HEK293 (cell line): ENCODE measurements around the gene RNF111.

ENCODE experiments used
- CTCF ChIA-PET: fragments of 350-600 bp; formaldehyde crosslinking; extraction: SDS; loops from one replicate; lab custom pipeline; 2021; ENCODE audit warnings: antibody characterized with exemption; lab: Yijun Ruan, JAX
- POLR2A ChIA-PET: fragments of 300-600 bp; formaldehyde crosslinking; extraction: SDS; loops from one replicate; lab custom pipeline; 2020; ENCODE audit warnings: antibody characterized with exemption, inconsistent platforms; lab: Yijun Ruan, JAX
- H3K27ac ChIP-seq: fragments of 200-500 bp; sonication (Bioruptor generic); 2 replicates; pipeline ENCODE4 v1.5.1; 2014; ENCODE audit warnings: low read depth, low read length, control low read depth, inconsistent platforms; ENCODE audit errors: extremely low read depth
- H3K36me3 ChIP-seq, 2 experiments: fragments of 200-500 bp in 1 of 2; sonication (Bioruptor generic) in 1 of 2; 1 replicate in 1 of 2; 2 replicates in 1 of 2; pipeline ENCODE4 v1.5.1; 2014 to 2017; ENCODE audit warnings: inconsistent platforms in 2 of 2, low read length in 2 of 2; ENCODE audit not compliant: control insufficient read depth in 2 of 2, insufficient read depth in 1 of 2
- H3K4me1 ChIP-seq: fragments of 200-500 bp; sonication (Bioruptor generic); 2 replicates; pipeline ENCODE4 v1.5.1; 2014; ENCODE audit warnings: mild to moderate bottlenecking, low read length, inconsistent platforms; ENCODE audit not compliant: control insufficient read depth, insufficient read depth
- H3K4me3 ChIP-seq: 2 replicates; pipeline ENCODE4 v1.5.1; 2011; ENCODE audit warnings: low read depth, mild to moderate bottlenecking, control low read depth, low read length, moderate library complexity
- H3K9me3 ChIP-seq: fragments of 200-500 bp; sonication (Bioruptor generic); 2 replicates; pipeline ENCODE4 v1.5.1; 2014; ENCODE audit warnings: low read depth, low read length, inconsistent platforms; ENCODE audit not compliant: control insufficient read depth, insufficient read depth
- FEZF1 ChIP-seq: fragments of 450-650 bp; formaldehyde crosslinking; IDR thresholded peaks from 2 replicates; pipeline ENCODE4 v1.5.1; 2016; ENCODE audit warnings: missing biosample characterization, missing genetic modification characterization
- GFI1B ChIP-seq: fragments of 450-650 bp; formaldehyde crosslinking; IDR thresholded peaks from 2 replicates; pipeline ENCODE4 v1.5.1; 2016; ENCODE audit warnings: missing biosample characterization, missing genetic modification characterization
- OVOL3 ChIP-seq: fragments of 450-650 bp; formaldehyde crosslinking; IDR thresholded peaks from 2 replicates; pipeline ENCODE4 v1.5.1; 2016; ENCODE audit warnings: missing biosample characterization, missing genetic modification characterization
- RBAK ChIP-seq: fragments of 450-650 bp; formaldehyde crosslinking; IDR thresholded peaks from 2 replicates; pipeline ENCODE4 v1.5.1; 2016; ENCODE audit warnings: missing biosample characterization, missing genetic modification characterization
- ZFP69B ChIP-seq: fragments of 450-650 bp; formaldehyde crosslinking; IDR thresholded peaks from 2 replicates; pipeline ENCODE4 v1.5.1; 2016; ENCODE audit warnings: missing biosample characterization, missing genetic modification characterization
- ZIC2 ChIP-seq: fragments of 450-650 bp; formaldehyde crosslinking; IDR thresholded peaks from 2 replicates; pipeline ENCODE4 v1.5.1; 2016; ENCODE audit warnings: missing biosample characterization, missing genetic modification characterization
- ZNF112 ChIP-seq: fragments of 450-650 bp; formaldehyde crosslinking; IDR thresholded peaks from 2 replicates; pipeline ENCODE4 v1.5.0; 2017; ENCODE audit warnings: missing biosample characterization, missing genetic modification characterization
- ZNF132 ChIP-seq: fragments of 450-650 bp; formaldehyde crosslinking; IDR thresholded peaks from 2 replicates; pipeline ENCODE4 v1.5.1; 2017; ENCODE audit warnings: missing biosample characterization, missing genetic modification characterization, borderline replicate concordance
- ZNF16 ChIP-seq: fragments of 450-650 bp; formaldehyde crosslinking; IDR thresholded peaks from 2 replicates; pipeline ENCODE4 v1.5.1; 2016; ENCODE audit warnings: low read depth, missing biosample characterization, missing genetic modification characterization
- ZNF174 ChIP-seq: fragments of 450-650 bp; formaldehyde crosslinking; IDR thresholded peaks from 2 replicates; pipeline ENCODE4 v1.5.0; 2017; ENCODE audit warnings: missing biosample characterization, mild to moderate bottlenecking, missing genetic modification characterization
- ZNF2 ChIP-seq: fragments of 450-650 bp; formaldehyde crosslinking; IDR thresholded peaks from 2 replicates; pipeline ENCODE4 v1.5.1; 2016; ENCODE audit warnings: missing biosample characterization, missing genetic modification characterization
- ZNF223 ChIP-seq: fragments of 450-650 bp; formaldehyde crosslinking; IDR thresholded peaks from 2 replicates; pipeline ENCODE4 v1.5.1; 2016; ENCODE audit warnings: missing biosample characterization, missing genetic modification characterization
- ZNF311 ChIP-seq: fragments of 450-650 bp; formaldehyde crosslinking; IDR thresholded peaks from 2 replicates; pipeline ENCODE4 v1.5.1; 2017; ENCODE audit warnings: missing biosample characterization, missing genetic modification characterization, borderline replicate concordance
- ZNF341 ChIP-seq: fragments of 450-650 bp; formaldehyde crosslinking; IDR thresholded peaks from 2 replicates; pipeline ENCODE4; 2016; ENCODE audit warnings: low read depth, missing biosample characterization, missing genetic modification characterization
- ZNF510 ChIP-seq: fragments of 450-650 bp; formaldehyde crosslinking; IDR thresholded peaks from 2 replicates; pipeline ENCODE4 v1.5.1; 2018; ENCODE audit warnings: mild to moderate bottlenecking, missing genetic modification characterization, missing biosample characterization; ENCODE audit not compliant: insufficient replicate concordance
- ZNF621 ChIP-seq: fragments of 450-650 bp; formaldehyde crosslinking; IDR thresholded peaks from 2 replicates; pipeline ENCODE4 v1.5.1; 2017; ENCODE audit warnings: missing biosample characterization, missing genetic modification characterization
- ZNF677 ChIP-seq: fragments of 450-650 bp; IDR thresholded peaks from 2 replicates; pipeline ENCODE4 v1.5.0; 2018; ENCODE audit warnings: missing biosample characterization, mild to moderate bottlenecking, missing genetic modification characterization, moderate library complexity
- ZNF701 ChIP-seq: fragments of 450-650 bp; formaldehyde crosslinking; IDR thresholded peaks from 2 replicates; pipeline ENCODE4 v1.5.1; 2016; ENCODE audit warnings: missing biosample characterization, missing genetic modification characterization
- ZNF785 ChIP-seq: fragments of 450-650 bp; formaldehyde crosslinking; IDR thresholded peaks from 2 replicates; pipeline ENCODE4 v1.5.1; 2016; ENCODE audit warnings: missing biosample characterization, missing genetic modification characterization
- TF ChIP-seq, protein P1 (sequence below): fragments of 450-650 bp; formaldehyde crosslinking; IDR thresholded peaks from 2 replicates; pipeline ENCODE4 v1.5.1; 2016; ENCODE audit warnings: missing biosample characterization, missing genetic modification characterization
- TF ChIP-seq, protein P2 (sequence below): fragments of 450-650 bp; formaldehyde crosslinking; IDR thresholded peaks from 2 replicates; pipeline ENCODE4 v1.5.1; 2017; ENCODE audit warnings: missing biosample characterization, missing genetic modification characterization
- TF ChIP-seq, protein P3 (sequence below): fragments of 450-650 bp; formaldehyde crosslinking; IDR thresholded peaks from 2 replicates; pipeline ENCODE4 v1.5.1; 2016; ENCODE audit warnings: missing biosample characterization, missing genetic modification characterization
- TF ChIP-seq, protein P4 (sequence below): fragments of 450-650 bp; formaldehyde crosslinking; IDR thresholded peaks from 2 replicates; pipeline ENCODE4 v1.5.1; 2016; ENCODE audit warnings: missing biosample characterization, missing genetic modification characterization

Gene RNF111

DNA sequence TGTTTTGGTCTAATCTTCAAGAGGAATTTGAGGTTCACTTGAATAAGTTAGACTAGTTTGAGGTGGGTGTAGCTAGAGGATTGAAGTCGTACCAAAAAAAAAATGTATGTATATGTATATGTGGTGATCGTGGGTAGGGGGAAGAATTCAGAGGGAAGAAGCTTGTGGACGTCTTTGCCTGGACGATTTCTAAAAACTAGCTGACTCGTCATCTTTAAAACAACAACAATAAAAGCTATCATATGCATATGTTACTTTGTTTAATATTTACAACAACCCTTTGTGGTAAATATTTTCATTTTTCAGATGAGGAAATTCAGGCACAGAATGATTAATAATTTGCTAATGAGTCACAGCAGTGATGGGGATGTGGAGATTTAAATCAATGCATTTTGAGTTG, 18.1 kb downstream of the RNF111 start (continued):
- TF ChIP-seq ZNF785 (tag by site-specific recombination): no peak
- no peak for TF ChIP-seq ZNF174 (tag by site-specific recombination)

DNA sequence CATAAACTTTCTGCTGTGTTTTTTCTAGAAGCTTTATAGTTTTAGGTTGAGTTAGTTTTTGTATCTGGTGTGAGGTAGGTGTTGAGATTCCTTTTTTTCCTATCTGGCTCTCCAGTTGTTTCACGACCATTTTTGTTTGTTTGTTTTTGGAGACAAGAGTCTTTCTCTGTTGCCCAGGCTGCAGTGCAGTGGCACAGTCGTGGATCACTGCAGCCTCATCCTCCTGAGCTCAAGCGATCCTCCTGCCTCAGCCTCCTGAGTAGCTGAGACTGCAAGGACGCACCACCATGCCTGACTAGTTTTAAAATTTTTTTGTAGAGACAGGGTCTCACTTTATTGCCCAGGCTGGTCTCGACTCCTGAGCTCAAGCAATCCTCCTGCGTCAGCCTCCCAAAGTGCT, 20.6 kb downstream of the RNF111 start:
- no peaks in the 10 kb centered on the region for H3K9me3 ChIP-seq
- TF ChIP-seq, protein P1, sequence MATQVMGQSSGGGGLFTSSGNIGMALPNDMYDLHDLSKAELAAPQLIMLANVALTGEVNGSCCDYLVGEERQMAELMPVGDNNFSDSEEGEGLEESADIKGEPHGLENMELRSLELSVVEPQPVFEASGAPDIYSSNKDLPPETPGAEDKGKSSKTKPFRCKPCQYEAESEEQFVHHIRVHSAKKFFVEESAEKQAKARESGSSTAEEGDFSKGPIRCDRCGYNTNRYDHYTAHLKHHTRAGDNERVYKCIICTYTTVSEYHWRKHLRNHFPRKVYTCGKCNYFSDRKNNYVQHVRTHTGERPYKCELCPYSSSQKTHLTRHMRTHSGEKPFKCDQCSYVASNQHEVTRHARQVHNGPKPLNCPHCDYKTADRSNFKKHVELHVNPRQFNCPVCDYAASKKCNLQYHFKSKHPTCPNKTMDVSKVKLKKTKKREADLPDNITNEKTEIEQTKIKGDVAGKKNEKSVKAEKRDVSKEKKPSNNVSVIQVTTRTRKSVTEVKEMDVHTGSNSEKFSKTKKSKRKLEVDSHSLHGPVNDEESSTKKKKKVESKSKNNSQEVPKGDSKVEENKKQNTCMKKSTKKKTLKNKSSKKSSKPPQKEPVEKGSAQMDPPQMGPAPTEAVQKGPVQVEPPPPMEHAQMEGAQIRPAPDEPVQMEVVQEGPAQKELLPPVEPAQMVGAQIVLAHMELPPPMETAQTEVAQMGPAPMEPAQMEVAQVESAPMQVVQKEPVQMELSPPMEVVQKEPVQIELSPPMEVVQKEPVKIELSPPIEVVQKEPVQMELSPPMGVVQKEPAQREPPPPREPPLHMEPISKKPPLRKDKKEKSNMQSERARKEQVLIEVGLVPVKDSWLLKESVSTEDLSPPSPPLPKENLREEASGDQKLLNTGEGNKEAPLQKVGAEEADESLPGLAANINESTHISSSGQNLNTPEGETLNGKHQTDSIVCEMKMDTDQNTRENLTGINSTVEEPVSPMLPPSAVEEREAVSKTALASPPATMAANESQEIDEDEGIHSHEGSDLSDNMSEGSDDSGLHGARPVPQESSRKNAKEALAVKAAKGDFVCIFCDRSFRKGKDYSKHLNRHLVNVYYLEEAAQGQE (tag by site-specific recombination): no peak
- no peak for TF ChIP-seq ZFP69B (tag by site-specific recombination)
- TF ChIP-seq, protein P2, sequence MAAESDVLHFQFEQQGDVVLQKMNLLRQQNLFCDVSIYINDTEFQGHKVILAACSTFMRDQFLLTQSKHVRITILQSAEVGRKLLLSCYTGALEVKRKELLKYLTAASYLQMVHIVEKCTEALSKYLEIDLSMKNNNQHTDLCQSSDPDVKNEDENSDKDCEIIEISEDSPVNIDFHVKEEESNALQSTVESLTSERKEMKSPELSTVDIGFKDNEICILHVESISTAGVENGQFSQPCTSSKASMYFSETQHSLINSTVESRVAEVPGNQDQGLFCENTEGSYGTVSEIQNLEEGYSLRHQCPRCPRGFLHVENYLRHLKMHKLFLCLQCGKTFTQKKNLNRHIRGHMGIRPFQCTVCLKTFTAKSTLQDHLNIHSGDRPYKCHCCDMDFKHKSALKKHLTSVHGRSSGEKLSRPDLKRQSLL (tag by site-specific recombination): no peak
- no peak for TF ChIP-seq GFI1B (tag by site-specific recombination)
- TF ChIP-seq ZIC2: no peak
- no peak for TF ChIP-seq ZNF2
- TF ChIP-seq, all 188 proteins: peak for 0
- H3K4me3 ChIP-seq: no peak overlapping the region
- POLR2A ChIA-PET: no interaction called here
- CTCF ChIA-PET: no interaction called here
- peaks cover 0 to 8% of the 10 kb centered on the region in 2 experiments; a peak in 2 of 3 replicates for H3K36me3 ChIP-seq
- no peak overlapping the region for H3K27ac ChIP-seq
- no peaks in the 10 kb centered on the region for H3K4me1 ChIP-seq

DNA sequence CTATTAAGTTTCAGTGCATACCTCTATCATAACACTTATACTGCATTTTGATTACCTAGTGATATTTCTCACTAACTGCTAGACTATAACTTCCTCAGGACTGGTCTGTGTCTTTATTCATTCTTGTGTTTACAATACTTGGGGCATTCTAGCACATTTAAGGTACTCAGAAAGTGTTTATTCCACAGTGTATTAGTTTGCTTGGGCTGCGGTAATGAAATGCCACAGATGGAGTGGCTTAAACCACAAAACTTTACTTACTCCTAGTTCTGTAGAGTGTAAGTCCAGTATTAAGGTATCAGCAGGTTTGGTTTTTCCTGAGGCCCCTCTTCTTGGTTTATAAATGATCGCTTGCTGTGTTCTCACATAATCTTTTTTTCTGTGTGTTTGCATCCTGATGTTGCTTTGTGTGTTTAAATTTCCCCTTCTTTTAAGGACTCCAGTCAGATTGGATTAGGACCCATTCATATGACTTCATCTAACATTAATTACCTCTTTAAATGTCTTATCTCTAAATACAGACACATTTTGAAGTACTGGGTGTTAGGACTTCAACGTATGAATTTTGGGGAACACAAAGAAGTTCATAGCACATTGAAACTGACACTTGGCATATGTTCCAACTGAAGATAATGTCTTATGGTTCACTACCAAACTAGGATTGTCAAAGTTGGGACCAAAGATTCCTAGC, 23.9 kb downstream of the RNF111 start:
- ChIA-PET CTCF (no interaction called here), POLR2A (interaction anchor here (0.7 kb wide), 2 partner anchors 57 to 105 kb away, joined by 4 to 5 read pairs; no protein-coding TSS in a partner anchor)
- Histone ChIP-seq H3K9me3 (no peaks in the 10 kb centered on the region), H3K4me3 (no peak overlapping the region), H3K36me3 (no peaks in the 10 kb centered on the region; a peak in 1 of 3 replicates), H3K27ac (no peak overlapping the region), H3K4me1 (no peaks in the 10 kb centered on the region)
- TF ChIP-seq ZNF311 (tag by site-specific recombination): no peak
- TF ChIP-seq RBAK: no peak
- TF ChIP-seq, protein P3, sequence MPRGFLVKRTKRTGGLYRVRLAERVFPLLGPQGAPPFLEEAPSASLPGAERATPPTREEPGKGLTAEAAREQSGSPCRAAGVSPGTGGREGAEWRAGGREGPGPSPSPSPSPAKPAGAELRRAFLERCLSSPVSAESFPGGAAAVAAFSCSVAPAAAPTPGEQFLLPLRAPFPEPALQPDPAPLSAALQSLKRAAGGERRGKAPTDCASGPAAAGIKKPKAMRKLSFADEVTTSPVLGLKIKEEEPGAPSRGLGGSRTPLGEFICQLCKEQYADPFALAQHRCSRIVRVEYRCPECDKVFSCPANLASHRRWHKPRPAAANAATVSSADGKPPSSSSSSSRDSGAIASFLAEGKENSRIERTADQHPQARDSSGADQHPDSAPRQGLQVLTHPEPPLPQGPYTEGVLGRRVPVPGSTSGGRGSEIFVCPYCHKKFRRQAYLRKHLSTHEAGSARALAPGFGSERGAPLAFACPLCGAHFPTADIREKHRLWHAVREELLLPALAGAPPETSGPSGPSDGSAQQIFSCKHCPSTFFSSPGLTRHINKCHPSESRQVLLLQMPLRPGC (tag by site-specific recombination): no peak
- no peak for TF ChIP-seq ZNF701 (tag by site-specific recombination)

DNA sequence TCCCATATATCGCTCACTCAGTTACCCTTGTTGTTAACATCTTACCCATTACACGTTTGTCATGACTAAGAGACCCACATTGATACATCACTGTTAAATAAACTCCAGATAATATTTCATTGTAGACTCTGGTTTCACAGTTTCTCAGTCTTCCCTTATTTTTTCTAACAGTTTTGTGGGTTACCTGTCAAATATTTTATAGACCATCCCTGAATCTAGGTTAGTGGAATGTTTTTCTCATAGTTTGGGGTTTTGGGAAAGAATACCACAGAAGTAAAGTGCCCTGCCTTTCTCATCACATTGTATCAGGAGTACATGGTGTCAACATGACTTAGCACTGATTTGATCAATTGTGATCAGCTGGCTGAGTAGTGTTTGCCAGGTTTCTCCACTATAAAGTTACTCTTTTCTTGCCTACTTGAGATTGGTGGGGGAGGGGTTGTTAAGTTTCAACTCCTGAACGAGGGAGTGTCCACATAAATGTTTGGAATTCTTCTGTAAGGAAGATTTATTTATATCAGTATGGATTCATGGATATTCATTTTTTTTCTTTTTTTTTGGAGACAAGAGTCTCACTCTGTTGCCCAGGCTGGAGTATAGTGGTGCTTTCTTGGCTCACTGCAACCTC, 25.9 kb downstream of the RNF111 start:
- H3K4me1 ChIP-seq: no peaks in the 10 kb centered on the region
- H3K4me3 ChIP-seq: no peak overlapping the region
- CTCF ChIA-PET: no interaction called here
- H3K9me3 ChIP-seq: no peaks in the 10 kb centered on the region
- H3K36me3 ChIP-seq: peaks cover 0 to 4% of the 10 kb centered on the region in 2 experiments; a peak in 2 of 3 replicates
- POLR2A ChIA-PET: no interaction called here
- H3K27ac ChIP-seq: no peak overlapping the region
- TF ChIP-seq ZNF677 (tag by site-specific recombination): no peak
- TF ChIP-seq ZNF132 (tag by site-specific recombination): no peak
- TF ChIP-seq, protein P4, sequence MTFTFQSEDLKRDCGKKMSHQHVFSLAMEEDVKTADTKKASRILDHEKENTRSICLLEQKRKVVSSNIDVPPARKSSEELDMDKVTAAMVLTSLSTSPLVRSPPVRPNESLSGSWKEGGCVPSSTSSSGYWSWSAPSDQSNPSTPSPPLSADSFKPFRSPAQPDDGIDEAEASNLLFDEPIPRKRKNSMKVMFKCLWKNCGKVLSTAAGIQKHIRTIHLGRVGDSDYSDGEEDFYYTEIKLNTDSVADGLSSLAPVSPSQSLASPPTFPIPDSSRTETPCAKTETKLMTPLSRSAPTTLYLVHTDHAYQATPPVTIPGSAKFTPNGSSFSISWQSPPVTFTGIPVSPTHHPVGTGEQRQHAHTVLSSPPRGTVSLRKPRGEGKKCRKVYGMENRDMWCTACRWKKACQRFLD: no peak
- TF ChIP-seq ZNF112: no peak
- no peak for TF ChIP-seq FEZF1
- TF ChIP-seq ZNF341: no peak
- no peak for TF ChIP-seq ZNF510 (tag by site-specific recombination)
- TF ChIP-seq ZNF16: no peak
- TF ChIP-seq ZNF621 (tag by site-specific recombination): no peak
- no peak for TF ChIP-seq OVOL3 (tag by site-specific recombination)
- no peak for TF ChIP-seq ZNF223 (tag by site-specific recombination)
